ENCODE measurements around the gene RPS6KA2.

RPS6KA2 gene

DNA sequence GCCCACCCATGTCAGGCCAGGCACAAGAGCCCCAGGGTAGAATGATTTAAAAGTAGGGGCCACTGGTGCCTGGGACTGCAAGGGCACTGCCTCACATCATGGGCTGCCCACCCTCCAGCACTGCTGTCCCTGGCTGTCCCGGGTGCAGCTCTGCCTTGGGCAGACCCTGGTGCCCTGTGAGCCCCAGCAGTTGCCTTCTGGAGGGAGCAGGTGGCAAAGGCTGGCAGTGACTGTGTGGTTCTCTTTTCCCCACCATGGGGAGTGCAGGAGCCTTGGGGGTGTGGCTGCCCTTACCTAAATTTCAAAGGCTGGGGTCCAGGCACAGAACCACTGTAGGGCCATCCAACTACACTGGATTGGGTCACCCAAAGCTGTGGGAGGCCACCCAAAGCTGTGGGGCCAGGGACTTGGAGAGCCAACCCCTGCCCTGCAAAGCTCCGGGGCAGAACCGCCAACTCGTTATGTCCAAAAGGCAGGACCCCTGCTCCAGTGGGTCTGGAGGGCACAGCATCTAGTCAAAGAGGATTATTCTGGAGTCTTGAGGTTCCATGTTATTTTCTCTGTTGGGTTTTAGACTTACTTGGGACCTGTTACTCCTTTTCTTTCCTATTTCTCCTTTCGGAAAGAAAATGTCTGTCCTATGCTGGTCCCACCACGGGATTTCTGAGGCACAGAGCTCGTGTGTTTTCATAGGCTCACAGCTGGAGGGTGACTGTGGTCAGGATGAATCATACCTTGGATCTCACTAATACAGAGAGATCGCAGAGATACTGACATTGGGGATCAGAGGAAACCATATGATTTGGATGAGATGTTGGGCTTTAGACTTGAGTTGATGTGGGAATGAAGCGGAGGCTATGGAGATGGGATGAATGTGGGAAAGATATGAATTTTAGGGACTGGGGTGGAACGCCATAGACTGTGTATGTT lies 105.9 kb downstream of the RPS6KA2 start:
- DNase-seq = no peak

DNA sequence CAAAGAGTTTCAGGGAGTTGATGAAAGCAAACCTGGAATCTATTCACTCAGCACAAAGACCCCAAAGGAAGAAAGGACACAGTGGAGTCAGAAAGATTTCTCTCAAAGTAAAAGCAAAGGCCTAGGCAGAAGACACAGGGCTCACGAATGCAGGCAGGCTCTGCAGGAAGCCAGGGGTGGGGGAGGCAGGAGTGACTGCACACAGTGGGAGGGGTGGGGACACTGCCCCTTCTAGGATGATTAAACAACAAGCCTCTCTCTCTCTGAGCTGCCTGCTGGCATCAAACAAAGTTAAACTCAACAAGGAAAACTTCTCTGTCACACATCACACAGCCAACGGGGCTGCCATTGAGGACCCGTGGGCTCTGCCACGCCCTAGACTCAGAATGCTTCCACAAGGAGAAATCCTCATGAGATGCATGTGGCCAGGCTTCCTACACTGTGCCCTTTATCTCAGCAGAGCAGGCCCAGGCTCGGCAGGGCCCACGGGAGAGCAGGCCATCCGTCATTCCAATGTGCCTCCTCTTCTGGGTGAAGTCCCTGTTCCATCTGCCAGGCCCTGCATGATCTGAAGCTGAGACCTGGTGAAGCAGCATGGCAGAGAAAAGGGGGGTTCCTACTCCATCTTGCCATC lies 110.7 kb downstream of the RPS6KA2 start:
- no peak for DNase-seq

DNA sequence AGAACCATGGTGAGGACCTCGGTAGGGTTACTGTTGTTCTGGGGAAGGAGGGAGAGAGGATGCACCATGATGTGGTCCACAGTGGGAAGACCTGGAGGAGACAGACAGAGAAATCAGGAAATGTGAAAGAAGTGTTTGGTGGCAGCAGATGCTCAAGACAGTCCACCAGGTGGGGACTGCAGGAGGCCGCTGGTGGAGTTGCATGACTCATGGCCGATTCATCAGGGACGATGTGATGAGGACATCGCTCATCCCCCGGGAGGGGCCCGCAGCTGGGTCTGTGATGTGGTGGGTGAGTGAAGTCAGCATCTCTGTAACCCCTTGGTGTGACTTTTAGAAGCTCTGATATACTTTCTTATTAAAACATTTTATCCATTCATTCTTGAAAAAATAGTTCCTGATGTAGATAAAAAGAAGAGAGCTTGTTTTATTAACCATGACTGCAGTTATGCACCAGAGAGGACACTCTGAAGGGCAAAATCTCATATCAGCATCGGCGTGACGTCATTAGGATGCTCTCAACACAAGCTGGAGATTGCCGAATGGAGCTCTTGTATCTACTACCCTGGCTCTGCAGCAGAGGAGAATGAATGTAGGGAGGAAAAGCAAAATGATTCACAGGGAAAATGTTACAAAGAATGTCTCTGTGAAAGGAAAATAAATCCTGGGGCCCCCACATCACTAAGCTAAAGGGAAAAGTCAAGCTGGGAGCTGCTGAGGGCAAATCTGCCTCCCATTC lies 111.8 kb downstream of the RPS6KA2 start:
- peak; percentile 77 for DNase-seq

DNA sequence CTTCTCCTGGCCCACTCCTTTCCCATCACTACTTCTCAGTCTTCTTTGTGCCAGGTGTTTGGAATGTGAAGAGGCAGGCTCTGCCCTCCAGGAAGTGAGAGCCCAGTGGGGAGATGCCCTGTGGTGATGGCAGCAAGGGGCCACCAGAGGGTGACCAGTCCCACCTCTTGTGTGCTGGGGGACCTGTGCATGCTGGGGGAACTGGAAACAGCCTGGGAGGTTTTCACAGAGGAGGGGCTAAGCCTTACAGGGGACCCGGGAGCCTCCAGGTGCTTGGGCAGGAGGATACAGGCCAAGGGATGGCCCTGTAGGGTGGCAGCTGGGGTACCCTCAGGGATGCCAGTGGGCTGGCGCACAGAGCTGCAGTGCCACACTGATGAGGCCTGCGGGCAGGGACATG lies 112.9 kb downstream of the RPS6KA2 start:
- DNase-seq = peak; percentile 8

DNA sequence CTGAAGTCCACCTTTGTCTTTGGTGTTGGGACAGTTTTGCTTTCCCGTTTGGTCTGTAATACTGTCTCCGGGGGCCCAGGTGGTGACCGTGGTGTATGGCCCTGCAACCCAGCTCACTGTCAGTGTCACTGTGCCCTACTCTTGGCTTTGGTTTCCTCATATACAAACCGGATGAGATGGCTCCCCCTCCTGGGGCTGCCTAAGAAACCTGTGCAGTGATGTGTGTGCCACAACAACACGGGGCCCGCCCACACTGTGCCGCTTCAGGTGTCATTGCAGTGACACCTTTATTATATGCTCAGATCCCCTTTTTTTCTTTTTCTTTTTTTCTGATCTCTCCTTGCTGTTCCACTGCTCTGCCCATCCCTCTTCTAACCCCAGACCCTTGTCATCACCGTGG lies 114.5 kb downstream of the RPS6KA2 start:
- DNase-seq = no peak

DNA sequence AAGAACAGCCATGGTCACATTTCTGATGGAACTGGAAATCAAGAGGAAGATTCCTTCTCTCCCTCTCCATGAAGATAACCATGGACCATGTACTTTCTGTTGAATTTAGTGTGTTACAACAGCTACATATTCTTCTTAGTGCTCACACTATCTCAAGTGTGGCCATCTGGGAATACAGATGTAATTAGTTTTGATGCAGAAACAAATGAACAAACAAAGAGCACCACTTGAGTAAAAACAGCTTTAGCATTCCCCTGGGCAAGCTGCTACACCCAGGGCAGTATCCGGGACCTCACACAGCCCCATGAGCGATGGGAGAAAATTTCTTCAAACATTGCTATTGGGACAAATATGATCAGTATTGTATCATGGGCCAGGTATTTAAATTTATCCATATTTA lies 115.7 kb downstream of the RPS6KA2 start:
- no peak for DNase-seq

DNA sequence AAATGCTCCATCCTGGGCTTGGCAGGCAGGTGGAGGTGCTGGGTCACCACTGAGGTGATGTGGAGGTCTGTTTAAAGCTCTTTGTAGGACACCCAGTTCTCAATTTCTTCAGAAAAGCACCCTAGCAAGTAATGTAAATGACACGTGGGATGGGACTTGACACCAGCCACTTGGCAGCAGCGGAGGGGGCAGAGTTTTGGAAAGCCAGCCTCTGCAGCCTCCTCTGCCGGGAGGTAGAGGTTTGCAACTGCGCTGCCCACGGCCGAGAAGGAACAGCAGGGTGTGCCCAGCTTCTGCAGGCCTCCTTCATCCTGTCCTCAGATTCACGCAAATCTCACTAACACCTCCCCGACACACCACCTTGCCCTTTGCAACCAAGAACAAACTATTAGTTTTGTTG lies 117.9 kb downstream of the RPS6KA2 start:
- DNase-seq = no peak

DNA sequence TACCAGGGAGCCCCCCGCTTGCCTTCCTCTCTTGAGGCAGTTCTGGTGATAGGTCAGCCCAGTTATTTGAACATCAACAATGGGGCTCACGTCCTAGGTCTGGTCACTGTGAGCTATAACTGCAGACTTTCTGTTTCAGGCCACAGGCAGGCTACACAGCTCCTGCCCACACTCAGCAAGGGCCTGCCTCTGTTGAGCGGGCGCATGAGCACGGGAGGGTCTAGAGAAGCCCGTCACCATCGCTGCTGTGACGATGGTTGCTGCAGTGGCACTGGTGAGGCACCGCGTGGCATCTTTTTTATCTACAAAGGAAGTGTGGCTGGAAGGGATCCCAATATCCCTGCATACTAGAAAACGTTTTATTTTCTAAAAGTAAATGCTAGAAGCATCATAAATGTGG lies 118.3 kb downstream of the RPS6KA2 start:
- DNase-seq = no peak

GRCh38 chr6:166507809-166508564 lies 119.1 kb downstream of the RPS6KA2 start:
- no peak for DNase-seq

DNA sequence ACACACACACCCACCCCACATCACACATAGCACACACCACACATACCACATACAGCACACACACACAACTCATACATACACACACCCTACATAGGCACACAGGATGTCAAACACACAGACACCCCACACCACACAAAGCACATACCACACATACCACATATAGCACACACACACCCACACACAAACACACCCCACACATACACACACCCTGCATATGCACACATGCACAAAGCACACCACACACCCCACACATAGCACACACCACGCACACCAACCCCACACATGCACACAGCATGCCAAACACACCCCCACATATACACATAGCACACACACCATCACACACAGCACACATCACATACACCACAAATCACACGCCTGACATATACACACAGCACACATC lies 119.7 kb downstream of the RPS6KA2 start:
- DNase-seq = no peak

GRCh38 chr6:166505133-166505905 lies 121.7 kb downstream of the RPS6KA2 start:
- DNase-seq = no peak

DNA sequence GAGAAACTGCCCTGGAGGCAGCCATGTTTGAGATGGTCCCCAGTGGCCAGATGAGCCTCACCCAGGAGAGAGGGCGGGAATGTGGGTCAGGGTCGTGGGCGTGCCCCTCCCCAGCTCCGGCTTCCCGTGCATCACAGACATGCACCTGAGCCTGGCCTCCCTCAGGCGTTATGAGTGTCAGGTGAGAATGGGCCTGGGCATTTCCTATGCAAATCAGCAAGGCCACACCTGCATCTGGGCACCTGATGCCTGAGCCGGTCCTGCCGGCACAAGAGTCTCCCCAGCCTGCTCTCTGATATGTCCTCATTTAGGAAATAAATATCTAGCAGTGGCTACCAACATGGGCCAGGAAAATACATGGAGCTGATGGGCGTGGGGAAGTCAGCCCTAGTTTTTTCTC lies 123.0 kb downstream of the RPS6KA2 start:
- DNase-seq = no peak

DNA sequence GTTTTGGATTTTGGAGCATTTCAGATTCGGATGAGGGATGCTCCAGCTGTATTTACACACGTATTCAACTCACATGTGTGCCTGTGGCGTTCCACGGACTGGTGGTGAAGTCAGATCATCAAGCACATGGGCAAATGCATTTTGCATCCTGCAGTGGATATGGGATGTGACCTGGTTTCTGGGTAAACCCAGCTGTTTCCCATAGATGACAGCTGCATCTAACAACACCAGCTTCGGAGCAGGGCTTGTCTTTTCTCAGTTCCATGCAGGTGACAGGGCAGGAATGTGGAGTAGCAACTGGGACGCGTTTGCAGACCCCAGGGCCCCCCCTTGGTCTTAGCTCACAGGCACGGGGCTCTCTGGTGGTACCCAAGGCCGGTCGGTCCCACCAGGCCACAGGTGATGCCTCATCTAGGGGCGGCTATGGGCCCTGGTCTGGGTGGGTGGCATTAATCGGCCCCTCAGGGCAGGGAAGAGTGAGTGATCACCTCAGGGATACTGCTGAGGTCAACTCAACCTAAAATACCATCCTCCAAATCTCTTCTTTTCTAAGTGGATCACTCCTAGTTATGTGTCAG lies 123.8 kb downstream of the RPS6KA2 start:
- DNase-seq = no peak

- no peak for DNase-seq
Measured at GRCh38 chr6:166502453-166502852, 124.6 kb downstream of the RPS6KA2 start.

GRCh38 chr6:166501246-166501645 lies 125.8 kb downstream of the RPS6KA2 start:
- DNase-seq = no peak

GRCh38 chr6:166500246-166500645 lies 126.8 kb downstream of the RPS6KA2 start:
- DNase-seq = no peak

DNA sequence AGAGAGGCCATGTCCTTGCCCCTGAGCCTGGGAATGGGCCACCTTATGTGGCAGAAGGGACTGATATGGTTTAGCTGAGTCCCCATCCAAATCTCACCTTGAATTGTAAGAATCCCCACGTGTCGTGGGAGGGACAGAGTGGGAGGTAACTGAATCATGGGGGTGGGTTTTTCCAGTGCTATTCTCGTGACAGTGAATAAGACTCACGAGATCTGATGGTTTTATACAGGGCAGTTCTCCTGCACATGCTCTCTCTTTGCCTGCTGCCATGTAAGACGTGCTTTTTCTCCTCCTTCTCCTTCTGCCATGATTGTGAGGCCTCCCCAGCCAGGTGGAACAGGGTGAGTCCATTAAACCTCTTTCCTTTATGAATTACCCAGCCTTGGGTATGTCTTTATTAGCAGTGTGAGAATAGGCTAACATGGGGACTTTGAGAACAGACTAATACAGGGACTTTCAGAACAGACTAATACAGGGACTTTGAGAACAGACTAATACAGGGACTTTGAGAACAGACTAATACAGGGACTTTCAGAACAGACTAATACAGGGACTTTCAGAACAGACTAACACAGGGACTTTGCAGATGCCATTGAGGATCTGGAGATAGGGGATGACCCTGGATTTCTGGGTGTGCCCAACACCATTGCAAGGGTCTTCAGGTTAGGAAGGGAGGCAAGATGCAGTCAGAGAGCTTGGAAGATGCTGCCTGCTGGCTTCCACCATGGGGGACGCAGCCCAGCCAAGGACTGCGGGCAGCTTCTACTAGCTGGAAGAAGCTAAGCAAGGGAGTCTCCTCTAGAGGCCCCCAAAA lies 127.5 kb downstream of the RPS6KA2 start:
- DNase-seq = no peak

DNA sequence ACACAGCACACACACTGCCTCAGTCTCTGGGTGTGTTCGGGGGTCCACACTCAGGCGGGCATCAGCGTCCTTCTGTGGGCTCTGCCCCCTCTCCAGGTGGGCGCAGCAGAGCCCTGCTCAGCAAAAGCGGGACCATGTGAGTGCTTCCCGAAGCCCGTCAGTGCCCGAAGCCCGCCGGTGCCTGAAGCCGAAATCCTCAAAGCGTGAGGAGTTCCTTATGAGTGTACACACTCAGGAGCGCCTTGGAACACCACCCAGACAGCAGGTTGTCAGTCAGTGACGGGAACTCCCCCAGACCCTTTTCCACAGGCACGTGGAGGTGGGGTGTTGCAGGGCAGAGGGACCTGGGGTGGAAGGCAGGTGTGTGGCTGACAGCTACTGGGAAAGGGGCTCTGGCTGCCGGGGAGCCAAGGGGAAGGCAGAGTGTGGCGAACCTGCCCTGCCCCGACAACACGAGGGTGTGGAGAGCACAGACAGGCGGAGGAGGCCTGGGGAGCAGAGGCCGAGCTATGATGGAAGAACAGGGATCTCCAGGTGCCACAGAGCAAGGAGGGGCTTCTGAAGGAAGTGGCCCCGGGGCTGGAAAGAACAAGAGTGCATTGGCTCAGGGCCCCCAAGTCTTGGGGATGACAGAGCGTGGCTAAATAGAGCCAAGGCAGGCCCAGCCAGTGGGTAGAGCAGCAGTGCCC lies 128.2 kb downstream of the RPS6KA2 start:
- no peak for DNase-seq

DNA sequence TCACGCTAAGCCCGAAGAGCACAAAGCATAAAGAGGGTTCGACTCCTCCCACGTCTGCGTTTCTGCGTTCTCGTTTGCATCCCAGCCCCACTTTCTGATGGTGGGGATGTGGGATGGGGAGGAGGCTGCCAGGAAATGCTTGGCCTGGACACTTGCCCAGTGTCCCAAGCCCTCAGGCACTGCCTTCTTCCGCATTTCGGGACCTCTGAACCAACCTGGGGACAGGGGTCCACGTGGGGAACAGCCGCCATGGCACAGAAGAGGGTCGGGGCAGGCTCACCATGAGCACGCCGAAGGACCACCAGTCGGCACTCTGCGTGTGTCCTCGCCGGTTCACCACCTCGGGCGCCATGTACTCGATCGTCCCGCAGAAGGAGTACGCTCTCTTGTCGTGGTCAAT lies 128.8 kb downstream of the RPS6KA2 start:
- DNase-seq = no peak

All from DMS53 (cell line).